ENCODE results near the gene RTL10. TPM values are rescaled to one million over a fixed set of nuclear protein-coding genes. Genes with fewer than 3 reads are reported as not detected.

Gene RTL10
- 2.3 and 2.5 TPM in 2 replicates for polyA plus RNA-seq

GRCh38 chr22:19854778-19855503 lies at the start of gene RTL10, which contains the start of gene GNB1L:
TSS of gene RTL10 (minus strand) at chr22:19854874. CDS start at chr22:19852261, 2,613 bp downstream.
TSS of gene GNB1L (minus strand) at chr22:19854874. CDS start at chr22:19821355, 33,519 bp downstream.

Other genes with a start within 250 kb of the RTL10 start
- 10.5 and 13.8 TPM in 2 replicates for gene SEPTIN5, start 140.4 kb downstream of the RTL10 start, polyA plus RNA-seq
- gene GP1BB, start 131.3 kb downstream of the RTL10 start, polyA plus RNA-seq, result 2.4 and 2.9 TPM in 2 replicates
- gene TBX1, start 94.1 kb downstream of the RTL10 start, polyA plus RNA-seq, result not detected in 2 replicates
- gene GNB1L, start within 50 bp of the RTL10 start, polyA plus RNA-seq, result 1.7 and 2.0 TPM in 2 replicates
- gene COMT, start 86.9 kb upstream of the RTL10 start, polyA plus RNA-seq, result 20.3 and 38.5 TPM in 2 replicates
- 0.83 and 1.7 TPM in 2 replicates for gene TXNRD2, start 86.9 kb upstream of the RTL10 start, polyA plus RNA-seq
- 0.25 and 0.89 TPM in 2 replicates for gene ARVCF, start 161.9 kb upstream of the RTL10 start, polyA plus RNA-seq
- gene TANGO2, start 166.2 kb upstream of the RTL10 start, polyA plus RNA-seq, result 5.4 and 9.0 TPM in 2 replicates
- gene DGCR8, start 225.4 kb upstream of the RTL10 start, polyA plus RNA-seq, result 2.0 and 4.5 TPM in 2 replicates

Measured in Purkinje cell (primary cell).